NCI-H526 (cell line): ENCODE results near the gene KNCN.

ENCODE experiments used
- DNase-seq, 2 experiments: peaks; one replicate each; lab custom pipeline; 2025; lab: John Stamatoyannopoulos, UW

KNCN gene

DNA sequence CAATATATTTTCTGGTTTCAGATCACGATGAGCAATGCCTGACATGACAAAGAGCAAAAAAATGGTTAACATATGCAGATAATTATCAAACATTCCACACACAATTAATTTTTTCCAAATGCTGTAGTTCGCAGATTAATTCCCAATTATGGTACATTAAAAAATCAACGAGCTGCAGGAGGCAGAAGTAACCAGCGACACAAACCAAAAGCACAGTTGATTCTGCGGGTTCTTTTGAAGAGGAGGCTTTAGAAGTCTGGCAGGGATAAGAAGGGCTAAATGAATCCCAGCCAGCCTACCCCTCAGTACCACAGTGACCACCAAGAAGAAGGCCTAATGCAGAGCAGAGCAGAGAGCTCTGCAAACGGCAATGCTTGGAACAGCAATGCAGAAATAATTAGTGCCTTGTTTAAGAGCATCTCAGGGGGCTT, 17.0 kb upstream of the KNCN start:
- DNase-seq: no peak

DNA sequence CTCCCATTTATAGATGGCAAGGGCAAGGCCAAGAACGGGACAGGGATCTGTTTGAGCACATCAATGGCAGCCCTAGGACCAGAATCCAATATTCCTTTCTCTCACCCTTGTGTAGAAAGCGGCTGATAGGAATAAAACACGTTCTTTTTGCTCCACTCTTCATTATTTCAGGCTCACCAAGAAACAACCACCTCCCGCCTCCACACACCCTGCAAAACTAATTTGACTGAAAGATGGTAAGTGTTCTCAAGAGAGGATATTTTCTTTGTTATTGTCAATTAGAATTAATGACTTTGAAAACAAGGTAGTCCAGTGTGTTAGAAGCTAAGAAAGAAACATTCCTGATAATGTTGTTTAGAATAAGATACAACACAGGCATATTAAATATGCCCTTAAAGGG, 11.9 kb upstream of the KNCN start:
- no peak for DNase-seq

DNA sequence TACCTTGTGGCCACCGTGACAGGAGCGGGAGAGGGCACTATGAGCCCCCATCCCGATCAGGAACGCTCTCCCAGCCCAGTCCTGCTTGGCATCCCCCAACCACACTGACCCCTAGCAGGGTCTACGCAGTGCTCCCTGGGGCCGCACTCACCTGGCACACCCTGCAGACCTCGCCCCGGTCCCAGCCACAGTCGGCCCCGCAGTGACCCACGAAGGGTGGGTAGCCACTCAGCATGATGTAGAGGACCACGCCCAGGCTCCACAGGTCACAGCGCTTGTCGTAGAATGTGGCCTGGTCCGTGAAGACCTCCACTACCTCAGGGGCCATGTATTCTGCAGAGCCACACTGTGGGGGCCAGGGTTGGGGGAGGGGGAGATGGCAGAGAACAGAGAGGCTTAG, 11.1 kb upstream of the KNCN start:
- DNase-seq: no peak

DNA sequence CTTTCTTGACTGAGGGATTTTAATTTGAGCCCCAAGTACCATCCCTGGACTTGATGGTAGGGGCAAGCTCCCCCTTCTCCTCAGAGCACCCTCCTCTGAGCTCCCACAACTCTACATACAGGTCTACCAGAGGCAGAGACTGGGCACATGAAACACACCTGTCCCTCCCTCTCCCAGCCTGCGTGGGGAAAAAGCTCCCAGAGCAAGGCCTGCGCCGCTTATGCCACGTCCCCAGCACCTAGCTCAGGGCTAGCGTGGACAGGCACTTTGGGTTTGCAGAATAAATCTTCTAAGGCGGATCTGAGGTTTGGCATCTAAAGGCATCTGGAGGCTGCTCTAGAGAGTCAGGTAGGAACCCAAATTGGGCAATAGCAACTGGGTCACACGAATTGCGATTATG, 7.5 kb upstream of the KNCN start:
- DNase-seq: no peak

DNA sequence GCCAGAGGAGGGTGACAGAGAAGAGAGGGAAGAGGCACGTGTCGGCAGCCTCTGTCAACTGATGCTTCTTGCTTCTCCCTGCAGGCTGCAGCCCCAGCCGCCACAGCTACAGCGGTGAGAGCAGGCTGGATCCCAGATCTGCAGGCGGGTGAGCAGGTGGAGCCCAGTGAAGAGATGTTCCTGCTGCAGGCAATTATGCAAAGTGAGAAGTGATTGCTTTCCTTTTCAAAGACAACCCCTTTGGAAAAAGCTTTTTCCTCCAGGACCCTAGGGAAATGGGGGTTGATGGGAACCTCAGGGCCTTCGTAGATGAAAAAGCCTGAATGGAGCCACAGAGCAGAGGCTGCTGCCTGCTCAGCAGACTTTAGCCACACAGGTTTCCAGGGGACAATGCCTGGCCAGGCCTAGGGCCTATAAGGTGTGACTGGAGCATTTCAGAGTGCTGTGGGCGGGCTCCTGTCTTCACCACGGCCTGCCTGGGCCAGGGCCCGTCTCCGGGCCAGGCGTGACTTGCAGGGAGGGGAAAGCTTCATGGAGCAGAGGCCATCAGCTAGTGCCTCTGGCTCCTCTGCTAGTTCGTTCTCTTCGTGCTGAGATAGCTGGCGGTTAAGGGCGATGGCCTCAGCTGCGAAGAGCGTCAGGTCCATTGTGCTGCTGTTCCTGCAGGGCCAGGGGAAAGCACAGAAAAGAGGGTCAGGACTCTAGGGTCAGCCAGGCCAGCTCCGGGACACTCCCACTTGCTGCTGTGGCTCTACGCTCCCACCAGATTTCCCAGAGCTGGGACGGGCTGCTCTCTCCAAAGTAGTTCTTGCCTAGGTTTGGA, 6.9 kb upstream of the KNCN start:
- peak; percentile 84 to 93 for DNase-seq

DNA sequence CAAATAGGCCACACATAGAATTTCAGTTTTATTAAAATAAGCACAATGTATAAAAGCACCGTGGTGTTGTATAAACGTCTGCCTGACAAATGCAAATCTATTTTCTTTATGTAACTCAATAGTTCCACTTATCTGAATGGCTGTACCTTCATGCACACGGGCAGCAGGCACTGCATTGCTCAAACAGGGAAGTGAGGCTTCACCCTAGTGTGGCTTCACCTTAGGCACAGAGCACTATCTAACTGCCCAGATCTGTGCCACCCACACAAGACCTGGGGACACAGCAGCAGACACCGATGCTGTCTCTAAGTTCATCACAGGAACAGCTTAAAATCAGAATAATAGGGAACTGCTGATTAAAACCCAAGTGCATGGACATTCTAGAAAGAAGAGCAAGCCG, 6.0 kb upstream of the KNCN start:
- DNase-seq: peak; percentile 63 to 69

DNA sequence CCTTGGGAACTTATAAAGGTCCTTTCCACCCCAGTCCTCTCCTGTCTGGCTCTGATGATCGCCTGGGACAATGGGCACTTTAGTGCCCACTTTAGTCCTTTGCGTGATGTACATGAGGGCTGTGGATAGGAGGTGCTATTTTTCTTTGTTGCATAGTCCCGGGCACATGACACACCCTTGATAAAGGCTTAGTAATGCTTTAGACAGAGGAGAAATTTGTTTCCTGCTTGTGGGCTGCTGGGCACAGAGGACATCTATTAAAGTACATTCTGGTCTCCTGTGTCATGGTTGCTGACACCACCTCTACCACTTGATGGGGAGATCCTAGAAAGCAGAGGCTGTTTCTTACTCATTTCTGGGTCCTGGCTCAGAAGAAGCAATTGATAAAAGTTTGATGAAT, 5.4 kb upstream of the KNCN start:
- DNase-seq: peak in 1 of 2 experiments; percentile 38

DNA sequence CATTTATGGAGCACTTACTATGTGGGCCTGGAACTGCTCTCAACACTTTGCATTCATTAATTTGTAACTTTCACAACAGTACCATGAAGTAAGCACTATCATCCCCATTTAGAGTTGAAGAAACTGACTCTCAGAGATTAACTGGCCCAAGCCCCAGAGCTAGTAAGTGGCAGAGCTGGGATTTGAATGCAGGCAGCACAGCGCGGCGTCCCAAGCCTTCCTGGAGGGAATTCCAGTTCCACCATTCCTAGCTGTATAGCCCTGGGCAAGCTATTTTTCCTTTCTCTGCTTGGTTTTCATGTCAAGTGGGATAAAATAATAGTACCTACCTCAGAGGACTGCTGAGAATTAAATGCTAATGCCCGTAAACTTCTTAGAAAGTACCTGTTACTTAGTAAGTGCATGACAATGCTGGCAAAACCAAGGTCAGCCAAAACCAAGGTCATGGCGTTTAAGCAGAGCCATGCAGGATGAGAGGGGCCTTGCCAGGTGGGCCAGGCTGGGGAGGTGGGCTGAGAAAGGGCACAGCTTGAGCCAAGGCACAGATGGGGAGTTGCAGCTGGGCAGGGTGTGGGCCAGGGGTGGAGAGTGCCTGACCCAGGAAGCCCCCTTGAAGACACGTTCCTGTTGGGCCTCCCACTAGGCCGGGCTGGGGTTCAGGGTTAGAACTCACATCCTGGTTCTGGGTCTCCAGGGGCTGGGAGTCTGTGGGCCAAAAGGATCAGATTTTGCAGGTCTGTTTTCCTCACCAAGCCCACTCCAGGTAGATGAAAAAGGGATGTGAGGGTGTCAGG, 4.6 kb upstream of the KNCN start:
- no peak for DNase-seq

DNA sequence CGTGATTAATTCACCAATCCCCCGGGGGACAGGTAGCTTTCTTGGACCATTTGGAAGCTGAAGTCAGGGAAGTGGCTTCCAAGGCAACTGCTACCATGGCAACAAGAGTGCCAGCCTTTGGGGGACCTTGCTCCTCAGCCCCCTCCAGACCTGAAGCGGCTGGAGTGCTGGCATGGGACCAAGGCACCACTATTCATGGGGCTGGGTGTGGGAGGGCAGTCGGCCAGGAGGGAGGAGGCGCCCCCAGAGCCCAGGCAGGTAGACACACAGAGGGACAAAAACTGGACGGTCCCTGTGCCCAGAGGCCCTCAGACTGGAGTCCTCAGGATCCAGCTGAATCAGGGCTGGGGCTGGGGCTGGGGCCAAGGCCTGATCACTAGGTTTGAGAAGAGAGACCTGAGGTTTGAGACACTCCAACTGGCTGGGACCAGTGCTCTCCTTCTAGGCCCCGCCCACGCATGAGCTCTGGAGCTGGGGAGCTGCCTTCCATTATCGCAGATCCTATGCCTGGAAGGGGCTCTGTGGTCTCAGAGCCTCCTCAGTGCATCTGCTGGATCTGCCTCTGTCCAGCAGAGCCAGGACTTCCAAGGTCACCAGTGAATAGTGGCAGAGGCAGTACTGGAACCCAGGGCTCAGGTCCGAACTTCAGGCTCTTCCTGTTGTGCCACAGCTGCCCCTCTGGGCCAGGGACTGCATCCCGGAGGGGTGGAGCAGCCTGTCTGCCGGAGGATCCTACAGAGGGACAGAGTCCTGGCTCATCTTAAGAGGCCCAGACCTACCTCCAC, 3.3 kb upstream of the KNCN start:
- DNase-seq: no peak

DNA sequence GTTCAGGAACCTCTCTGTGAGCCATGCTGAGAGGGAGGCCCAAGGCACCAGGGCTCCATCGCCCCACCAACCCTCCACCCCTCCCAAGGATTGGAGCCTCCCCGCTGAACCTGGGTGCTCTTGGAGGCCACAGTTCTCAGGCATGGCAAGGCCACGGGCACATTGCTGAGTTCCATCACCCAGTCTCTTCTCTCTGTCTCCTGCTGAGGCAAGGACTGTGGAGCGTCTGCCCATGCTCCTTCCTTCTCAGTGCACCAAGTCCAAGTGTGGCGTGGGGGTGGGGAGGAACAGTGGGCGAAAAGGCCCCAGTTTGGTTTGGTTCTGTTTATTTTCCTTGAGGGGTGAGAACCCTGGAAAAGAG, 2.8 kb upstream of the KNCN start:
- DNase-seq: no peak

DNA sequence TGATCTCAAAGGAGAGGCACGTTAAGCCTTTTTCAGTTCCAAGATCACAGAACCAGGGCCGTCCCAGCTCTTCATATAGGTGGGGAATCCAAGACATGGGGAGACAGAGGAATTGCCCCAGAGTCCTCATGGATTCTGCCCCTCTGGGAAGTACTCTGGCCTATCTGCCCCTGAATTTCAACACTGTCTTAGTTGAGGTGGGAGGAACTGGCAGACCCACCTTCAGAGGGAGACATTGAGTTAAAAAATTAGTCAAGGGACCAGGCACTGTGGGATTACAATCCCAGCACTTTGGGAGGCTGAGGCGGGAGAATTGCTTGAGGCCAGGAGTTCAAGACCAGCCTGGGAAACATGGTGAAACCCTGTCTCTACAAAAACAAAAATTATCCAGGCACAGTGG, 2.1 kb upstream of the KNCN start:
- DNase-seq: no peak

DNA sequence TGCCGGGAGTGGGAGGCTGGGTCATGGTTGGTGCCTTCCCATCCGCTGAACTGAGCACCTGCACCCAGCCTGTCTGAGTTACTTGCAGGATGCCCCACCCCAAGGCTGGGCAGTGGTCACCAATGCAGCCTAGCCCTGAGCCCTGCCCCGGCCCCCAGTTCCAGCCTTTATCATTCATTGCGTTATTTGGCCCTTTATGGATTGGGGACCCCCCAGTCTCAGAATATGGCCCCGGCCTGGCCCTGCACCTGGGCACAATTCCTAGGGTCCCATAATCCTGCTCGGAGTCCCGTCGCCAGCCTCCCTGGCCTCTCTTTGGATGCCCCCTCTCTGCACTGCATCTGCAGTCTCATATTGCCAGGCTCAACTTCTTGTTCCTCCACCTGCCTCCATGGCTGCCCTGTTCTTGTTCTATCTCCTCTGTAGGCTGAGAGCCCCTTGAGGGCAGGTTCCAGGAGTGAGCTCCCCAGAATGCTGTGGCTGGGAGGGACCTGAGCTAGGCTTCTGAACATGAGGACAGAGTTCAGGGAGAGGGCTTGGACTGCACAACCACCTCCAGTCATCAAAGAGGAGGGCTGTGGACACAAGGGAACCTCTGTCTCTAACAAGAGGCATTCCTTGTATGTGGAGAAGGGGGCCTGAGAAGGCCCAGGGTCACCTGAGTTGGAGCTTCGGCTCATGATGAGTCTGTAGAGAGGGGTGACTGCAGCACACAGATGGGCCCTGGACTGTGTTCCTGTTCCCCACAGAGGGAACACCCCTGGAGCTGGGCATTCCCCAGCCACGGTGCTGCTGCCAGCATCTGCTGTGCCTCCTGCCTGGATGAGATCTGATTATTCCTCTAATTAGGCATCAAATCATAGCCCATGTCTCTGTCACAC, 1.1 kb upstream of the KNCN start:
- DNase-seq: no peak

DNA sequence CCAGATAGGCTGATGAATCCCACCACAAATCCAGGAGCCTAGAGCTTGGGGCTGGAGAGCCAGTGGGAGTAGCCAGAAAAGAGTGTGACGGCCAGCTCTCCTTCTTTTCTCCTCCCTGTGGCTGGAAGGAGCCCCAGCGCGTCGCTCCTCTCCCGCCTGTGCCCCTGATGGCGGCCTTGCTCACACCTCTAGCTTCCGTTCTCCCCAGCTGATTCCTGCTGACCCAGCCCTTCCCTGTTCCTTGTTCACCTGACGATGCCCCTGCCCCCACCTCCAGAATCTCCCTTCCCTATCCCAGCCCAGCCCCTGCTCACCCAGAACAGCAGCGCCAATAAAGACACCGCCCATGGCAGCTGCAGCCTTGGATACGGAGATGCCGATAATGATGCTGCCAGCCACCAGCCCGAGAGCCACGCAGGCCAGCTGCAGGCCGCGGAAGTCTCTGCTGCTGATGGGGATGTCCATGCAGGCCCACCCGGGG, 656 bp downstream of the KNCN start:
- DNase-seq: no peak

DNA sequence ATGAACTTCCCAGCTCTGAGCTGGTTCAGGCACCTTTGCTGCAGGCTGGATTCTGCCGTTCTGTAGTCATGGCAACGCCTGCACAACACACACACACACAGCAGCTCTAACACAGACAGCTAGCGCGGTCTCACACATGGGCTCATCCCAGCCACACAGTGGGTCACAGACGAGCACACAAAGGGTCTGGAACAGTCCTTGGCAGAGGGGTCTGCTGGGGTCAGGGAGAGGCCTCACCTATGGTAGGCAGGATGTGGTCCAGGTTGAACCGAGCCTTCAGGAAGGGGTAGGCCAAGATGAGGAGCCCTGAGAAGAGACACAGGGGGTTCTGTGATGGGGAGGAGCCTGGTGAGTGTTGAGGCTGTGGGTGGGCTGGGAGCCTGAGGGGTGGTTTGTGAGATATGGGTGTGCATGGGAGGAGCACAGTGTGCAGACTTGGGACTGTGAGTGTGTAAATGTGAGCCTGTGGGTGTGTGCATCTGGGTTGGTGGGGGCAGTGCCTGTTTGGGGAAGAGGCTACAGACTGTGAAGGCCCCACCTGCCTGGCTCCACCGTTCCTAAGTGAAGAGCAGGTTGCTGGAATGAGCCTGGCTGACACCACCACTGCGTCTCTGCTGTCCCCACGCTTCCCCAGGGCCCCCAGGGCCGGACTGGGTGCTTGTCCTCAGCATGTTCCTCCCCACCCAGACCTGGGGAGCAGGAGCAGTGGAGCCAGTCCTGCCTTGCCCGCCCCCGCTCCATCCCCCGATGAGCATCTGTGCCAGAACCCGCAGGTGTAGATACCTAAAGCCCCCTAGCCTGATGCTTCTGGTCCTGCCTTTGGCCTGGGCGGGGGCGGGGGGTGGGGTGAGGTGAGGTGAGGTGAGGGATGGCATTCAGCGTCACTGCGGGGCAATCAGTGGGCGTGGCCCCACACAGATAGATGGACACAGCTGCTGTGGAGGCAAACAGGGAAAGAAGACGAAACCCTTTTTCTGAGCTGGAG, 1.5 kb downstream of the KNCN start:
- peak; percentile 51 to 64 for DNase-seq

DNA sequence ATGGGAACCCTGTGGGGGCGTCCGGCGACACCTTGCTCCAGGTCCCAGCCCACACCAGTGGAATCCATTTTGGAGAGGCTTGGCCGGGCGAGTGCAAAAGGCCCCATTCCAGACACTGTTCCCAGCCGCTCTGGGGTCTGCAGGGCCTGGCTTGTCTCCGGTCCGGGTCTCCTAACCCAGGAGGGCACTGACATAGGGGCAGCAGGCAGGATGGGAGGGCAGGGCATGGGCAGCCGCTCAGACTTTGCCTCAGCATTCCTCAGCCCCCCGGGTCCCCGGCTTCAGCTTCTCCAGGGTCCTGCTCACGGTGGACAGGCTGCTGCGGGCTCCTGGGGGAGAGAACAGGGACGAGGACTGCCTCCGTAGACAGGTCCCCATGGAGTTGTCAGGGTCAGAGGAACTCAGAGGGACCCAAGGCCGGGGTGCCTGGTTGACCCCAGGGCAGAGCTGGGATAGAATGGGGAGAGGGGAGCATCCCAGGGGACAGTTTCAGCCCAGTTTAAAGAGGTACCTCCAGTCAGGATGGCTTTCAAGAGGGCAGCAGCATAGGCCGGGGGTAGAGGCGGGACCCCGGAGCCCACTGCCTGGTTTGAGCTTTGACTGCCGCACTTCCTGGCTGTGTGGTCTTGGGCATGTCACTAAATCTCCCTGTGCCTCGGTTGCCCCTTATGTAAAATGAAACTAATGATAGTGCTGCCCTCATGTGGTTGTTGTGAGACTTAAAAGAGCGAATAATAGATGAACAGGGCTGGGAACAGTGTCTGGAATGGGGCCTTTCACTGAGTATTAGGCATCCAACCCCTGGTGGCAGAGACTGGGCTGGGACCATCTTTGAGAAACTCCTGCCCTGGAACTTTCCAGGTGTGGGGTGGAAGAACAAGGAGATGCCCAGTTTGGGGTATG, 3.7 kb downstream of the KNCN start:
- DNase-seq: peak in 1 of 2 experiments; percentile 73

DNA sequence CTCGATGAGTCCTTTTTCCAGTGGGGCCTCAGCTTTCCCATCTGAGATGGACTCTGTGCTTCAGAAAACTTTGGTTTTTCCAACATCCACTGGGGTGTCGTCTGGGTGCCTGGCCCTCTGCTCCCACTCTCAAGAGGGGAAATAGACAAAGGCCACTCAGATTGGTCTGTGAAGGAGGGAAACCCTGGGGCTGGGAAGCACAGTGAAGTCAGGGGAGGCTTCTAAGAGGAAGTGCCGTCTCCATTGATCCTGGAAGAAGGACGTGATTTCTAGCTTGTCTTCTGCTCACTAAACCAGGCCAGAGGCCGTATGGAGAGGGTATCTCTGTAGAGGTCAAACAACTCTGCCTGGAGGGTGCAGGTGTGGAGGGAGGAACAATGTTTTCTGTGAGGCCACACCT, 5.2 kb downstream of the KNCN start:
- DNase-seq: no peak

DNA sequence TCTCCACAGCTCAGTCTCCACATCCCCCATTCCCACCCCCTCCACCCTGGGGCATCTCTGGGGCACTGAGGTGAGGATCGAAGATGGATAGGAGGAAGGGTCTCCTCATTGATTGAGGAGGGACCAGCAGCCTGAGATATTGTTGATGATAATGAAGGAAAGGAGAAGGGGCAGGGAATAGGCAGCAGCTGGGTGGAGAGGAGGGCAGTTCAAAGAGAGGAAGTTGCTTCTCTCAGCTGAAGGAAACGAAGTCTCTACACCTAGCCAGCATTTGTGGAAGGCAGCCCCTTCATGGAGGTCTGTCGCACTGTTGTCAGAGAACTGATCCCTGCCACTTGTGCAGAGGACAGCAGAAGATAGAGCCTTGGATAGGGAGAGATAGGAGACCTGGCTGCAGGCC, 5.7 kb downstream of the KNCN start:
- no peak for DNase-seq

DNA sequence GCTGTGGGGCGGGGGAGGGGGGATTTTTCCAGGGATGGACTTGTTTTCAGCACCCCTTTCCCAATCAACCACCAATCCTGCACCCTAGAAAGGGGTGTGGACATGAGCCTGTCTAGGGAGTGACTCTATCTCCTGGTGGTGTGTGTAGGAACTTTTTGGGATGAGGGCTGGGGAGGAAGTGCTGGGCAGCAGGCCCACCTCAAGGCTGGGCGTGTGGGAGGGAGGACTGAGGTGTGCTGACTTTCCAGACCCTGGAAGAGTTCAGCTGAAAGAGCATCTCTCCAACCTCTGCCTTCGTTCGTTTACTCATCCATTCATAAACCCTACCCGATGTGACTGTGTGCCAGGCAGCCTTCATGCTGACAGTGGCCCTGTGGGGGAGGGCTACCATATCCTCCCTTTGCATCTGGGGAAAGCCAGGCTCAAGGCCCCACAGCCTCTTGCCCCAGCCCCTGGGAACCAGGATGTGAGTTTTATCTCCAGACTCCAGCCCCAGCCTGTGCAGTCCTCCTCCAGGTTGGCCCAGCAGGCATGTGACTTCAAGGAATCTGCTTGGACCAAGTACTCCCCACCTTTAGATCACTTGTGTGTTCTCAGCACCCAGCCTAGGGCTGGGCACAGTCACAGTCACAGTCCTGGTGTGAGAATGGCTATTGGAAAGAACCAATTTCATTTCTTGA, 6.7 kb downstream of the KNCN start:
- DNase-seq: no peak
